ENCODE measurements around the gene THADA. TPM values are rescaled to one million over a fixed set of nuclear protein-coding genes. Genes with fewer than 3 reads are reported as not detected.

Gene THADA
- total RNA-seq, 4 donors from 2014 or later: 49.9 to 90.2 (median 65.2) TPM

GRCh38 chr2:43372416-43373081 is 223.3 kb downstream of the THADA start:
- intact Hi-C loops (cut with DNase I): no loop called here
- Histone ChIP-seq H3K9me3 (no peaks in the 10 kb centered on the region), H3K36me3 (no peaks in the 10 kb centered on the region), H3K4me3 (replicated peaks in 1 of 3) (no peak overlapping the region), H3K27ac (no peak overlapping the region), H3K4me1 (peaks cover 24 to 48% of the 10 kb centered on the region in 2 donors), H3K27me3 (no peaks in the 10 kb centered on the region)
- TF ChIP-seq CTCF (IDR thresholded peaks at IDR 0.05): no peak
- TF ChIP-seq POLR2A (IDR thresholded peaks at IDR 0.05): no peak
- no peak for DNase-seq
- WGBS, 2 donors: 96 to 98% methylated on average over 8 of the region's 8 CpGs

GRCh38 chr2:43370705-43371104 is 225.1 kb downstream of the THADA start:
- Histone ChIP-seq H3K36me3 (no peaks in the 10 kb centered on the region), H3K4me3 (replicated peaks in 1 of 3) (no peak overlapping the region), H3K27ac (peak overlapping the region in 2 of 3 donors; percentile 3 to 41), H3K27me3 (no peaks in the 10 kb centered on the region), H3K4me1 (peaks cover 19 to 45% of the 10 kb centered on the region in 2 donors), H3K9me3 (no peaks in the 10 kb centered on the region)
- TF ChIP-seq POLR2A (IDR thresholded peaks at IDR 0.05): no peak
- TF ChIP-seq CTCF (IDR thresholded peaks at IDR 0.05): no peak
- intact Hi-C loops (cut with DNase I): no loop called here
- no peak for DNase-seq

GRCh38 chr2:43370146-43370545 is 225.7 kb downstream of the THADA start:
- WGBS, 2 donors: 71 to 72% methylated on average over 4 of the region's 4 CpGs
- H3K36me3 ChIP-seq: no peaks in the 10 kb centered on the region
- peaks cover 13 to 39% of the 10 kb centered on the region in 2 donors for H3K4me1 ChIP-seq
- no peak for DNase-seq
- H3K27me3 ChIP-seq: no peaks in the 10 kb centered on the region
- intact Hi-C loops (cut with DNase I): no loop called here
- H3K4me3 ChIP-seq (replicated peaks in 1 of 3): no peak overlapping the region
- no peaks in the 10 kb centered on the region for H3K9me3 ChIP-seq
- no peak for TF ChIP-seq CTCF (IDR thresholded peaks at IDR 0.05)
- no peak for TF ChIP-seq POLR2A (IDR thresholded peaks at IDR 0.05)
- peak overlapping the region in 2 of 3 donors; percentile 13 to 41 for H3K27ac ChIP-seq

- 72 to 84% methylated on average over 5 of the region's 5 CpGs for WGBS, 2 donors
- DNase-seq: no peak
- Histone ChIP-seq H3K9me3 (no peaks in the 10 kb centered on the region), H3K27ac (peak overlapping the region in 2 of 3 donors; percentile 9 to 37), H3K27me3 (no peaks in the 10 kb centered on the region), H3K4me1 (peaks cover 11 to 39% of the 10 kb centered on the region in 2 donors), H3K4me3 (replicated peaks in 1 of 3) (no peak overlapping the region), H3K36me3 (no peaks in the 10 kb centered on the region)
- no peak for TF ChIP-seq CTCF (IDR thresholded peaks at IDR 0.05)
- no peak for TF ChIP-seq POLR2A (IDR thresholded peaks at IDR 0.05)
- intact Hi-C loops (cut with DNase I): no loop called here
Observed at GRCh38 chr2:43368483-43369385, 227.1 kb downstream of the THADA start.

Measured in thyroid gland (tissue), 4 donors.